Lower lobe of right lung (tissue), 2 donors: ENCODE results near the gene ROBO2. TPM values are rescaled to one million over a fixed set of nuclear protein-coding genes. Genes with fewer than 3 reads are reported as not detected.

Experiments
- ATAC-seq, 2 donors: fragments of 200-7000 bp; cut with Tn5 transposase; one replicate each; pipeline ENCODE4 v1.9.1; 2020 to 2022; ENCODE audit warnings: mild to moderate bottlenecking in 2 of 2, moderate library complexity in 2 of 2
- DNase-seq: peaks from one replicate; pipeline ENCODE4 v3.0.0-alpha.2; 2020
- H3K27ac ChIP-seq: fragments of 200-600 bp; one replicate; pipeline ENCODE4 v1.8.0; 2022
- H3K27me3 ChIP-seq: fragments of 200-600 bp; one replicate; pipeline ENCODE4 v1.8.0; 2022; ENCODE audit warnings: low read depth
- H3K36me3 ChIP-seq: fragments of 200-600 bp; one replicate; pipeline ENCODE4 v1.8.0; 2022; ENCODE audit warnings: mild to moderate bottlenecking
- H3K4me1 ChIP-seq: fragments of 200-600 bp; one replicate; pipeline ENCODE4 v1.8.0; 2022
- H3K4me3 ChIP-seq: fragments of 200-600 bp; one replicate; pipeline ENCODE4 v1.8.0; 2022; ENCODE audit warnings: mild to moderate bottlenecking
- H3K9me3 ChIP-seq: fragments of 200-600 bp; one replicate; pipeline ENCODE4 v1.8.0; 2022
- intact Hi-C: fragments of 100-400 bp; cut with DNase I; formaldehyde crosslinking; loops from one replicate; pipeline ENCODE4 v1.11.0; 2022
- total RNA-seq: library from RNA; stranded (reverse); fragmentation: NEBNext Ultra II Directional; extraction: Animal tissue kit (Norgen Biotek cat#: 25700); gene quantifications from one replicate; pipeline ENCODE4 v1.2.1, GENCODE V29; 2021
- TF ChIP-seq, protein P1 (sequence below): fragments of 200-600 bp; IDR thresholded peaks from one replicate; pipeline ENCODE4 v1.8.0; 2022; ENCODE audit warnings: antibody characterized with exemption, mild to moderate bottlenecking
- donor health status: DM: no; HTN: yes; CAD: no; lungs with severe emphysema.

ROBO2 gene
- total RNA-seq, 1 donor from 2014 or later = 11.8 TPM

DNA sequence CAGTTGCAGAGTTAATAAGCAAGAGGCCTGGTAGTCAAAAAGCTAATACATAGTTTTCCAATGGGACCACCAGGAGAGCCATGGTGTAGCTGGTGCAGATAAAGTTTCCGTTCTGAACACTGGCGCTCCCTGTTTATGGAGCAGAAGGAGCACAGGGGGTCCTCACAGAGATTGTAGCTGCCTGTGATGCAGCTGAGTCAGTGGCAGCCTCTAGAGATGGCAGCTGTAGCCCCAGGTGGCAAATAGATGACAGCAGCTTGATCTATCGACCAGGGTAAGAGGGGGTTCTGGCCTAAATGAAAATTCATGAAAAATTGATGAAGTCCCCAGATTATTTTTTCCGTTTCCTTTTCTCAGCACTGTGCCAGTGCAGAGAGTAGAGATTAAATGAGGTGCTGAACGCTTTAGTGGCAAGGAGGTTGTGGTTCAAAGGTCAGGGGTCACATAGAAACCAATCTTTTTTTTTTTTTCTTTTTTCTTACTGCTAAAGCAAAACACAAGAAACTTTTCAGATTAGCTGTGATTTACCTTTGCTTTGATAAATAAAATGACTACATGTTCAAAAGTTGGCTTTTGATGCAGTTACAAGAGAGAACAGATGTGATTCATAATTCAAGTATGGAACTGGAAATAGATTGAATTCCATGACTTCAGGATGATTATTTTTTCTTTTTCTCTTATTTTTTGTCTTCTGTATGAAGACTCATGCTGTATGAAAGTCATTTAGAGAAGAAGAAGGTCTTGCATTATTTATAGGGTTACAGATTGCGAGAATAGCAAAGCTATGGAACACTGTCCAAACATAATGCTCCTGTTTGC is 63.3 kb downstream of the ROBO2 start:
- intact Hi-C loops = no loop called here
- Histone ChIP-seq H3K36me3 (no peaks in the 10 kb centered on the region), H3K4me1 (no peaks in the 10 kb centered on the region), H3K27ac (no peak overlapping the region), H3K4me3 (no peak overlapping the region), H3K27me3 (no peaks in the 10 kb centered on the region), H3K9me3 (no peaks in the 10 kb centered on the region)
- DNase-seq (no peak), ATAC-seq (no peak)
- TF ChIP-seq, protein P1, sequence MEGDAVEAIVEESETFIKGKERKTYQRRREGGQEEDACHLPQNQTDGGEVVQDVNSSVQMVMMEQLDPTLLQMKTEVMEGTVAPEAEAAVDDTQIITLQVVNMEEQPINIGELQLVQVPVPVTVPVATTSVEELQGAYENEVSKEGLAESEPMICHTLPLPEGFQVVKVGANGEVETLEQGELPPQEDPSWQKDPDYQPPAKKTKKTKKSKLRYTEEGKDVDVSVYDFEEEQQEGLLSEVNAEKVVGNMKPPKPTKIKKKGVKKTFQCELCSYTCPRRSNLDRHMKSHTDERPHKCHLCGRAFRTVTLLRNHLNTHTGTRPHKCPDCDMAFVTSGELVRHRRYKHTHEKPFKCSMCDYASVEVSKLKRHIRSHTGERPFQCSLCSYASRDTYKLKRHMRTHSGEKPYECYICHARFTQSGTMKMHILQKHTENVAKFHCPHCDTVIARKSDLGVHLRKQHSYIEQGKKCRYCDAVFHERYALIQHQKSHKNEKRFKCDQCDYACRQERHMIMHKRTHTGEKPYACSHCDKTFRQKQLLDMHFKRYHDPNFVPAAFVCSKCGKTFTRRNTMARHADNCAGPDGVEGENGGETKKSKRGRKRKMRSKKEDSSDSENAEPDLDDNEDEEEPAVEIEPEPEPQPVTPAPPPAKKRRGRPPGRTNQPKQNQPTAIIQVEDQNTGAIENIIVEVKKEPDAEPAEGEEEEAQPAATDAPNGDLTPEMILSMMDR = no peak

DNA sequence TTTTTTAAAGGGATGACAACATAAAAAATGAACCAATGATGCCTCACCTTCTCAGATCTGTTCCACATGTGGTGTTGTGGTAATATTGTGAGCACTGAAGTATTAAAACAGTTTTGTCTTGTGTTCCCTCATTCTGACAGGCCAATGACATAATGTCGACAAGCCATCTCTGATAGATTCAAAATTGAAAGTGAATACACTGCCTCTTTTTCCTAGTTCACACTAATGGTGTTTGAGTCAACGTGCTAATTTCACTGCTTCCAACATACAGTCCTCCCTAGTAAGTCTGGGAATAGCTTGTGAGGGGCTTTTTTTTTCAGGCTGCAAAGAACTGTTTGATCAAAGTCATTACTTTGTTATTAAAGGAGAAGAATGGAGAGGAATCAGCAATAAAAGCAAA is 82.8 kb downstream of the ROBO2 start:
- Histone ChIP-seq H3K27me3 (no peaks in the 10 kb centered on the region), H3K27ac (no peak overlapping the region), H3K4me3 (no peak overlapping the region), H3K36me3 (no peaks in the 10 kb centered on the region), H3K4me1 (no peaks in the 10 kb centered on the region), H3K9me3 (no peaks in the 10 kb centered on the region)
- TF ChIP-seq, protein P1 = no peak
- ATAC-seq = no peak
- intact Hi-C loops = no loop called here
- DNase-seq = no peak

DNA sequence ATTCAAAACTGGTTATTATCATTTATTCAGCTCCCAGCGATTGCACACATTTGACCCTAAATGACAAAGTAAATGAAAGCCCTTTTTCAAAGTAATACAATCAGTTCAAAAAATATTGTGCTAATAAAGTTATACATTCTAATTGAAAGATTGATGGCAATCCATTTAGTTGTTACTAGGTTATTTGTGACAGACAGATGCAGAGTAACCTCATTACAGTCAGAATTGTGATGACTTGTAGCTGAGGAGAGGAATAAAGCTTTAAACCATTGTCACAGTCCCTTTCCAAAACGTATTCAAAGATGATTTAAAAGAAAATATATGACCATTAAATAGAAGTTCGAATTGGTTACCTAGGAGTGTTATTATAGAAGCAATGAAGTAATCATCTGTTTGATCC is 86.1 kb downstream of the ROBO2 start:
- ATAC-seq = no peak
- H3K4me1 ChIP-seq = no peaks in the 10 kb centered on the region
- no peaks in the 10 kb centered on the region for H3K36me3 ChIP-seq
- intact Hi-C loops = no loop called here
- H3K4me3 ChIP-seq = no peak overlapping the region
- no peaks in the 10 kb centered on the region for H3K27me3 ChIP-seq
- H3K27ac ChIP-seq = no peak overlapping the region
- no peaks in the 10 kb centered on the region for H3K9me3 ChIP-seq
- DNase-seq = no peak
- TF ChIP-seq, protein P1 = no peak

DNA sequence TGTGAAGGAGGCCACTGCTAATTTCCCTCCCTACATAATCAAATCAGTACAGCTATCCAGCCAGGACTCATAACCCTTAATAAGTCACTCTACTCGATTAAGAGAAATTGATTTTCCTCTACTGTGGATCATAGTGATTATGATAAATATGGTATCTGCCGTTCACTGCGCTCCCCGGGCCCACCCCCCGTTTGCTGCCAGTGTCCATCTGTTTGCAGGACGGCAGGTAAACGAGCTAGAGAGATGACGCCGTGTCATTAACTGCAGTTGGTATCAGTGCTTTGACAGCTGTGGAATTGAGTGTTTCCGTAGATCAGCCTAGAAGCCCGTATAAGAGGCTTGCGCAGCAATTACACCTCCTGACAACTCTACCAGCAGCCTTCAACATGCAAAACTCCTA is 94.9 kb downstream of the ROBO2 start:
- no peak overlapping the region for H3K27ac ChIP-seq
- no peaks in the 10 kb centered on the region for H3K9me3 ChIP-seq
- H3K4me1 ChIP-seq = no peaks in the 10 kb centered on the region
- no peak for ATAC-seq
- H3K27me3 ChIP-seq = no peaks in the 10 kb centered on the region
- H3K4me3 ChIP-seq = no peak overlapping the region
- no peak for DNase-seq
- TF ChIP-seq, protein P1 = no peak
- H3K36me3 ChIP-seq = no peaks in the 10 kb centered on the region
- intact Hi-C loops = no loop called here

DNA sequence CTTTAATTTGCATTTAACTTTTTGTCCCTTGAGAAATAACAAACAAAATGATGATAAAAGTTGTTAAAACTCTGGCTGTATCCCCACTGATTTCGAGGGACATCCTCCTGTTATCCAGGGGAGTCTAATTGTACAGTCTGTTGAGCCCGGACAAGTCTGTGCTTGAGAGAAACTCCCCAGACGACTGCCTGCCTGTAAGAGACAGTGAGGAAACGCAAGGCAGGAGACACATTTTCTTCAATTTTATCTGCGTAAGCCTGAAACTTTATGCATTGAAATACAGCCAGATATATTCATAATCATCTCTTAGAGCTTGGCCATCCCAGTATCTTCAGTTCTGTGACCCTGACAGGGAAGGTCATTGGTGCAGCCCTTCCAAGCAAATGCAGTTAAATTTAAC is 97.7 kb downstream of the ROBO2 start:
- ATAC-seq (no peak), DNase-seq (no peak)
- Histone ChIP-seq H3K27me3 (no peaks in the 10 kb centered on the region), H3K36me3 (no peaks in the 10 kb centered on the region), H3K27ac (no peak overlapping the region), H3K4me3 (no peak overlapping the region), H3K9me3 (no peaks in the 10 kb centered on the region), H3K4me1 (no peaks in the 10 kb centered on the region)
- intact Hi-C loops = no loop called here
- TF ChIP-seq, protein P1 = no peak
